Mesendoderm (in vitro differentiated cells): Measurements from ENCODE around the gene CYP2A6.
"Not testable (repeated sequence)": the region's sequence is repeated elsewhere in the genome, so short reads cannot be mapped to it uniquely, and the experiment has no call there.

Experiments
- DNase-seq: peaks from one replicate; pipeline ENCODE4 v3.0.0; 2013
- H2AK5ac ChIP-seq: 2 replicates; pipeline ENCODE4 v1.6.1; 2013; ENCODE audit warnings: low read length, inconsistent platforms
- H2BK120ac ChIP-seq: 2 replicates; pipeline ENCODE4 v1.6.1; 2013; ENCODE audit warnings: low read depth, mild to moderate bottlenecking, low read length, moderate library complexity, mixed read lengths
- H2BK15ac ChIP-seq: replicated peaks from 2 replicates; pipeline ENCODE4 v1.6.1; 2013; ENCODE audit warnings: low read depth, mild to moderate bottlenecking, moderate library complexity
- H2BK5ac ChIP-seq: 2 replicates; pipeline ENCODE4 v1.6.1; 2013; ENCODE audit warnings: low read length, inconsistent platforms
- H3K18ac ChIP-seq: 2 replicates; pipeline ENCODE4 v1.6.1; 2013; ENCODE audit warnings: mild to moderate bottlenecking, low read length, mixed read lengths
- H3K23ac ChIP-seq: one replicate; pipeline ENCODE4 v1.6.1; 2013; ENCODE audit warnings: low read length
- H3K27ac ChIP-seq: 2 replicates; pipeline ENCODE4 v1.5.1; 2013; ENCODE audit warnings: low read depth, mild to moderate bottlenecking, inconsistent platforms, low read length, moderate library complexity
- H3K27me3 ChIP-seq: 2 replicates; pipeline ENCODE4 v1.6.1; 2013; ENCODE audit warnings: low read length, control low read depth, mild to moderate bottlenecking, inconsistent platforms; ENCODE audit not compliant: insufficient read depth, poor library complexity
- H3K36me3 ChIP-seq: 2 replicates; pipeline ENCODE4 v1.6.1; 2013; ENCODE audit warnings: low read length, inconsistent platforms; ENCODE audit not compliant: control insufficient read depth, insufficient read depth
- H3K4ac ChIP-seq: one replicate; pipeline ENCODE4 v1.6.1; 2013; ENCODE audit warnings: low read depth, mild to moderate bottlenecking, low read length, moderate library complexity
- H3K4me1 ChIP-seq: 2 replicates; pipeline ENCODE4 v1.6.1; 2013; ENCODE audit warnings: low read depth, low read length, inconsistent platforms; ENCODE audit not compliant: control insufficient read depth
- H3K4me2 ChIP-seq: 2 replicates; pipeline ENCODE4 v1.6.1; 2013; ENCODE audit warnings: low read length
- H3K4me3 ChIP-seq: 2 replicates; pipeline ENCODE4 v1.5.1; 2013; ENCODE audit warnings: mild to moderate bottlenecking, low read length
- H3K56ac ChIP-seq: one replicate; pipeline ENCODE4 v1.6.1; 2013; ENCODE audit warnings: low read length
- H3K79me1 ChIP-seq: 2 replicates; pipeline ENCODE4 v1.6.1; 2013; ENCODE audit warnings: low read length, inconsistent platforms
- H3K79me2 ChIP-seq: 2 replicates; pipeline ENCODE4 v1.6.1; 2013; ENCODE audit warnings: mild to moderate bottlenecking, low read length; ENCODE audit not compliant: control insufficient read depth, insufficient read depth
- H3K9ac ChIP-seq: 2 replicates; pipeline ENCODE4 v1.6.1; 2013; ENCODE audit warnings: low read length, inconsistent platforms
- H4K5ac ChIP-seq: one replicate; pipeline ENCODE4 v1.6.1; 2013; ENCODE audit warnings: low read length
- H4K8ac ChIP-seq: one replicate; pipeline ENCODE4 v1.6.1; 2013; ENCODE audit warnings: low read depth, mild to moderate bottlenecking, control low read depth, low read length, moderate library complexity
- WGBS: extraction: QIAGEN DNeasy Blood & Tissue Kit; methylation state at CpG from one replicate; pipeline ENCODE4 v1.1.7; 2013; ENCODE audit warnings: low lambda C conversion rate, missing lambda C conversion rate; ENCODE audit not compliant: insufficient coverage; ENCODE audit errors: extremely low coverage; 5-methylcytosine and 5-hydroxymethylcytosine counted together

Gene CYP2A6

DNA sequence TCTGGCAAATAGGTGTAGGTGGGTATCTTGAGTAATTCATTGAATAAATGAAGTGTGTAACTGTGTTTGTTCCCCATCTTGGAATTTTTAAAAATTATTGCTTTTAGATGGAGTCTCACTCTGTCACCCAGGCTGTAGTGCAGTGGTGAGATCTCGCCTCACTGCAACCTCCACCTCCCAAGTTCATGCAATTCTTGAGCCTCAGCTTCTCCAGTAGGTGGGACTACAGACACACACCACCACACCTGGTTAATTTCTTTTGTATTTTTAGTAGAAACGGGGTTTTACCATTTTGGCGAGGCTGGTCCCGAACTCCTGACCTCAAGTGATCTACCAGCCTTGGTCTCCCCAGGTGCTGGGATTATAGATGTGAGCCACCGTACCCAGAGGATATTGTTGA lies 7.9 kb upstream of the CYP2A6 start:
- Histone ChIP-seq H3K27ac (no peak overlapping the region), H4K8ac (no peak overlapping the region), H3K18ac (no peak overlapping the region), H3K4ac (no peak overlapping the region), H3K56ac (no peak overlapping the region), H3K4me1 (no peaks in the 10 kb centered on the region), H3K4me3 (no peak overlapping the region), H2BK15ac (no peak overlapping the region), H3K27me3 (no peaks in the 10 kb centered on the region), H3K79me2 (no peaks in the 10 kb centered on the region), H3K23ac (no peak overlapping the region), H3K79me1 (no peaks in the 10 kb centered on the region), H3K9ac (no peak overlapping the region), H2BK5ac (no peak overlapping the region), H3K4me2 (no peak overlapping the region), H2AK5ac (no peak overlapping the region), H3K36me3 (no peaks in the 10 kb centered on the region), H4K5ac (no peak overlapping the region), H2BK120ac (no peak overlapping the region)
- no CpG with 5 or more reads among the region's 5 CpGs for WGBS
- DNase-seq = peak; percentile 8

DNA sequence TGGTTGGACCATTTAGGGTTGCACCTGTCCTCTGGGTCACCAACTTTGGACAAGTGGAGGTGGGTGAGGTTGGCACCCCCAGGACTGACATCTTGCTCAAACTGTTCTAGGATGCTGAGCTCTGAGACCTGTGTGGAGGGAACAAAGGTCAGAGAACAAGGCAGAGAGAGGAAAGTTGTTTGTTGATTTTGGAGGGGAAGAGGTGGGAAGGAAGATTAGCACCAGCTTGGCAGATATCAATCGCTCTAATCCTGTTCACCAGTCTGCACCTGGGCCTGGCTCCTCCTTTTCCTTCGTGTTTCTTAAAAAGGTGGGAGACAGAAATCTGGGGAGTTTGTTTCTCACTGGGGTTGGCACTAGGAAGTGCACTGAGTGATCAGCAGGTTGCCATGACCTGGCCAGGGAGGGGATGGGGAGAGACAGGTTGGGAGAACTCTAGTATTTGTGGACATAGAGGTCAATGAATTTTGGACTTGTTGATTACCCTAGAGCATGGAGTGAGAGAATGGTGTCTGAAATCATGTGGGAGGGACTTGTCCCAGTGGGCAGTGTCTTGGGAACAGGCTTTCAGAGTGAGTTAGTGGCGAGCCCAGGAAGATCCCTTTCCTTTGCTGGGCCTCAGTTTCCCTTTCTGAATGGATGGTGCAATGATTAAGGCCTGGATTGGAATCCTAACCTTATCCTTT lies 2.4 kb upstream of the CYP2A6 start:
- not testable (repeated sequence) for H3K4me1 ChIP-seq, H3K27me3 ChIP-seq, H2BK5ac ChIP-seq, H3K23ac ChIP-seq, H3K4me2 ChIP-seq, H3K79me1 ChIP-seq, H3K9ac ChIP-seq, H3K4ac ChIP-seq, H3K36me3 ChIP-seq, H2BK120ac ChIP-seq, H4K8ac ChIP-seq, H3K4me3 ChIP-seq, H3K56ac ChIP-seq, H3K79me2 ChIP-seq, H3K27ac ChIP-seq, H3K18ac ChIP-seq, H2AK5ac ChIP-seq, H2BK15ac ChIP-seq, H4K5ac ChIP-seq
- DNase-seq = peak; percentile 9
- no CpG with 5 or more reads among the region's 3 CpGs for WGBS

DNA sequence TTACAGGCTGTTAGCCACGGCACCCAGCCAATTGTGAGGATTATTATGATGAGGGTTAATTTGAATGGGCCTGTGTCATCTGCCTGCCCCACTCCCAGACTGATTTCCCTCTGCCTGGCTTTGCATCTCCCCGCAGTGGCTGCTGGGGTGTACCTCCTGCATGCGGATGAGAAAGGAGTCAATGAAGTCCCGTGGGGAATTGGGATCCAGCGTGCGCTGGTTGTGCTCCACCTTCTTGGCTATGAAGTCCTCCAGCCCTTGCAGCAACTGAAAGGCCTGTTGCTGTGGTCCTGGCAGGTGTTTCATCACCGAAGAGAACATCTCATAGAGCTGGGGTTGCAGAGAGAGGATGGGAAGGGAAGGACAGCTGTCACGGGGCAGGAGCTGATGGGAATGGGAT lies 3.5 kb downstream of the CYP2A6 start:
- H3K23ac ChIP-seq, H3K9ac ChIP-seq, H3K4me3 ChIP-seq, H3K56ac ChIP-seq, H3K4ac ChIP-seq, H2BK120ac ChIP-seq, H3K27me3 ChIP-seq, H4K5ac ChIP-seq, H2BK5ac ChIP-seq, H3K18ac ChIP-seq, H3K4me2 ChIP-seq, H4K8ac ChIP-seq, H2AK5ac ChIP-seq, H3K4me1 ChIP-seq, H2BK15ac ChIP-seq, H3K79me1 ChIP-seq, H3K27ac ChIP-seq, DNase-seq, H3K36me3 ChIP-seq, H3K79me2 ChIP-seq: not testable (repeated sequence)
- WGBS = no CpG with 5 or more reads among the region's 8 CpGs

DNA sequence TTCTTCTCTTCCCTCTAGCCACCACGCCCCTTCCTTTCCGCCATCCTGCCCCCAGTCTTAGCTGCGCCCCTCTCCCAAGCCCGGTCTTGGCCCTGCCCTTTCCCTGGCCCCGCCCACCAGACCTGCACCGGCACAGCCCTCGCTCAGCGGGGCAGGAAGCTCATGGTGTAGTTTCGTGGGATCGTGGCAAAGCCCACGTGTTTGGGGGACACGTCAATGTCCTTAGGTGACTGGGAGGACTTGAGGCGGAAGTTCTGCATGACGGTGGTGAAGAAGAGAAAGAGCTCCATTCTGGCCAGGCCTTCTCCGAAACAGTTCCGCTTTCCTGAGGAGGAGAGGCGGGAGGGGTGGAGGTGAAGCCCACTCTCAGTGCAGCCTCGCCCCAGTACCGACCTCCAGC lies 6.6 kb downstream of the CYP2A6 start:
- not testable (repeated sequence) for H3K23ac ChIP-seq, H3K18ac ChIP-seq, H3K4me1 ChIP-seq, H3K4ac ChIP-seq, H3K56ac ChIP-seq, H3K4me3 ChIP-seq, H3K27me3 ChIP-seq, H3K79me1 ChIP-seq, H3K36me3 ChIP-seq, H4K5ac ChIP-seq, H3K27ac ChIP-seq, H2BK15ac ChIP-seq, H3K4me2 ChIP-seq, H2AK5ac ChIP-seq, DNase-seq, H2BK120ac ChIP-seq, H3K79me2 ChIP-seq, H2BK5ac ChIP-seq, H3K9ac ChIP-seq, H4K8ac ChIP-seq
- WGBS = no CpG with 5 or more reads among the region's 19 CpGs

DNA sequence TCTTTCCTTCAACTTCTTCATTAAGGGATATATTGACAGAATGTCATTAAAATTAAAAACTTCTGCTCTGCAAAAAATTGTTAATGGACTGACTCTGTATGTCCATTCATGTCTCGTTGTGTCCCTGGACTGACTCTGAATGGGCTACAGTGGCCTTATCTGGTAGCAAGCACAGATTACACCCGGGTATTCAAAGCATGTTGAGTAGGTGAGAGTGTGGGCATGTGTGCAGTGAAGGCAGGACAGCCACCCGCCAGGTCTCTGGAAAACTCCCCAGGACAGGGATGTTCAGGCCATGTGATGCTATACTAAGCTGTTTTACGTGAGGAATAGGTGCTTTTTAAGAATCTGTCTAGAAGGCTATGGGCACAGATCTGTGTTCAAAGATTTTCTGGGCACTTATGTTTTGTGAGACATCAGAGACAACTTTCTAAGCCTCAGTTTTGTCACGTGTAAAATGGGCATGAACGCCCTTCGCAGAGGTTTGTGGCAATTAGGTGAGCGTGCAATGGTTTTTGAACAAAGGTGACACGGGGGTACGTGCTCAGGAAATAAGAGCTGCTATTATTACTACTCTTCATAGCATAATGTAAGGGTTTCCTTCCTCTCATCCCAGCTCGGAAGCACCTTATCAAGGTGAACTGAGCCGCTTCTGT lies 7.1 kb downstream of the CYP2A6 start:
- not testable (repeated sequence) for H2BK15ac ChIP-seq, H3K4me3 ChIP-seq, H4K8ac ChIP-seq, H2AK5ac ChIP-seq, H4K5ac ChIP-seq, H3K9ac ChIP-seq, H3K27ac ChIP-seq, H3K4me2 ChIP-seq, H3K27me3 ChIP-seq, H3K79me1 ChIP-seq, H2BK120ac ChIP-seq, H3K4ac ChIP-seq, H2BK5ac ChIP-seq, H3K56ac ChIP-seq, H3K79me2 ChIP-seq, H3K18ac ChIP-seq, H3K4me1 ChIP-seq, H3K36me3 ChIP-seq, H3K23ac ChIP-seq, DNase-seq
- WGBS = no CpG with 5 or more reads among the region's 12 CpGs

DNA sequence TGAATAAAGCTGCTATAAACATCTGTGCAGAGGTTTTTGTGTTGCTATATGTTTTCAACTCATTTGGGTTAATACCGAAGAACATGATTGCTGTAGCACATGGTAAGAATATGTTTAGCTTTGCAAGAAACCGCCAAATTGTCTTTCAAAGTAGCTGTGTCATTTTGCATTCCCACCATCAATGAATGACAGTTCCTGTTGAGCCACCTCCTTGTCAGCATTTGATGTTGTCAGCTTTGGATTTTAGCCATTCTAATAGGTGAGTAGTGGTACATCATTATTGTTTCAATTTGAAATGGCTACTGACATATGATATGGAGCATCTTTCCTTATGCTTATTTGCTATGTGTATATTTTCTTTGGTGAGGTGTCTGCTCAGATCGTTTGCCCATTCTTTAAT lies 8.2 kb downstream of the CYP2A6 start:
- not testable (repeated sequence) for H2BK15ac ChIP-seq, H3K23ac ChIP-seq, H3K4me3 ChIP-seq, H3K56ac ChIP-seq, H2AK5ac ChIP-seq, H3K4me2 ChIP-seq, H3K27ac ChIP-seq, H4K8ac ChIP-seq, DNase-seq, H3K79me2 ChIP-seq, H4K5ac ChIP-seq, H3K36me3 ChIP-seq, H3K4ac ChIP-seq, H2BK5ac ChIP-seq, H3K79me1 ChIP-seq, H3K9ac ChIP-seq, H3K18ac ChIP-seq, H3K27me3 ChIP-seq, H2BK120ac ChIP-seq, H3K4me1 ChIP-seq
- WGBS = no CpG with 5 or more reads among the region's 3 CpGs
